SK-N-MC (cell line): ENCODE measurements around the gene MSRB1.

ENCODE experiments used
- DNase-seq: peaks from one replicate; pipeline ENCODE4 v3.0.0-alpha.2; 2011; ENCODE audit warnings: low read depth, low spot score
- H3K27ac ChIP-seq: fragments of 200-600 bp; sonication (generic); 2 replicates; pipeline ENCODE4 v1.5.1; 2016; ENCODE audit warnings: mixed run types
- H3K36me3 ChIP-seq: fragments of 200-600 bp; sonication (generic); 2 replicates; pipeline ENCODE4 v1.6.1; 2017; ENCODE audit warnings: antibody characterized with exemption, low read length, mixed read lengths; ENCODE audit not compliant: insufficient read depth
- H3K4me3 ChIP-seq: fragments of 200-600 bp; sonication (generic); 2 replicates; pipeline ENCODE4 v1.5.1; 2016
- H3K9ac ChIP-seq: fragments of 200-600 bp; sonication (generic); 2 replicates; pipeline ENCODE4 v1.8.0; 2017; ENCODE audit warnings: mixed run types, mixed read lengths; ENCODE audit not compliant: insufficient read length
- H3K9me3 ChIP-seq: fragments of 200-600 bp; sonication (generic); 2 replicates; pipeline ENCODE4 v1.6.1; 2017; ENCODE audit warnings: low read depth, mild to moderate bottlenecking, antibody characterized with exemption, low read length, moderate library complexity, mixed read lengths
- EZH2 ChIP-seq: fragments of 200-600 bp; sonication (generic); IDR thresholded peaks from one replicate; pipeline ENCODE4 v1.6.1; 2017; ENCODE audit warnings: antibody characterized with exemption
- FOXP2 ChIP-seq: optimal IDR thresholded peaks from 2 replicates; pipeline ENCODE3; 2011; ENCODE audit warnings: mild to moderate bottlenecking, moderate library complexity; ENCODE audit not compliant: insufficient read depth; ENCODE audit errors: extremely low read length, control extremely low read depth
- POLR2AphosphoS5 ChIP-seq: IDR thresholded peaks from 2 replicates; pipeline ENCODE4 v1.6.1; 2012; ENCODE audit warnings: mild to moderate bottlenecking, low read depth, low read length, borderline replicate concordance

The MSRB1 gene

DNA sequence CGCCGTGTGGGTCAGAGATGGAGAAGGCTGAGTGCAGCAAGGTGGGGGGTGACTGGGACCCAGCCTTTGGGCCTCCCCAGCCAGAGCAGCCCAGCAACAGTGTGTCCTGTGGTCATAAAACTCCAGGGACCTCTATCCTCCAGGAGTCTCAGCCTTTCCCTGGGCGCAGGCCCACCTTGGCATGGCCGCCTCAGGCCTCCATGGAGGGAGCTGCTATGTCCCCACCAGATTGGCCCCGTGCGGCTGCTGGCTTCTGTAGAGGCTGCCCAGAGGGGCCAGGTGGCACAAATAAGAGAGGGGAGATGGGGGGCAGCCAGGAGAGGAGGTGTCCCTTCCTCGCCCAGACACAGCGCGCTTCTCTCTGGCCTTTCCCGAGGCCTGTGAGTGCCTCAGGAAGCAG, 44.2 kb upstream of the MSRB1 start:
- H3K27ac ChIP-seq = no peak overlapping the region
- H3K36me3 ChIP-seq = no peaks in the 10 kb centered on the region
- H3K9me3 ChIP-seq = no peaks in the 10 kb centered on the region
- DNase-seq = no peak
- no peak for TF ChIP-seq EZH2
- TF ChIP-seq POLR2AphosphoS5 = no peak
- TF ChIP-seq FOXP2 = no peak
- H3K9ac ChIP-seq = no peak overlapping the region
- no peak overlapping the region for H3K4me3 ChIP-seq

DNA sequence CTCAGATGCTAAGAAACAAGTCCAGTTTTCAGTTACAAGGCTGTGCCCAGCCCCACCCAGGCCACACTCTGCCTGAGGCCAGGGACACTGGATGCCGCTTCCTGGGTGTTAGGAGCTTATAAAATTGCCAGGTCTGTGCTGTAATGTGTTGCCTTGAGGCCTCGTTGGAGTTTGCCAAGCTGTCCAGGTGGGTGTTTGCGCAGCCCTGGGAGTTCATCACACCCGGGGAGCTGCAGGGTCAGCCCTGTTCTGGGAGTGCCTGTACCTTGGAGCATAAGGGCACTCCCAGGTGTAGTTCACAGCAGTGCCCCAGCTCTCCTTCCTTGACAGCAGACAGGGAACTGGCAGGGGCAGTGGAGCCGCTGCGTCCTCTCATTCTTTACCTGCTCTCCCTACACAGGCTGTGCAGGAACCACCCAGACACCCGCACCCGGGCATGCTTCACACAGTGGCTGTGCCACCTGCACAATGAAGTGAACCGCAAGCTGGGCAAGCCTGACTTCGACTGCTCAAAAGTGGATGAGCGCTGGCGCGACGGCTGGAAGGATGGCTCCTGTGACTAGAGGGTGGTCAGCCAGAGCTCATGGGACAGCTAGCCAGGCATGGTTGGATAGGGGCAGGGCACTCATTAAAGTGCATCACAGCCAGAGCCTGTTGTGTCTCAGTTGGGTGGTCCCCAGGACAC, 42.6 kb upstream of the MSRB1 start:
- Histone ChIP-seq H3K9me3 (no peaks in the 10 kb centered on the region), H3K4me3 (no peak overlapping the region), H3K36me3 (no peaks in the 10 kb centered on the region), H3K9ac (no peak overlapping the region), H3K27ac (no peak overlapping the region)
- DNase-seq = no peak
- TF ChIP-seq EZH2 (no peak), POLR2AphosphoS5 (no peak), FOXP2 (no peak)

DNA sequence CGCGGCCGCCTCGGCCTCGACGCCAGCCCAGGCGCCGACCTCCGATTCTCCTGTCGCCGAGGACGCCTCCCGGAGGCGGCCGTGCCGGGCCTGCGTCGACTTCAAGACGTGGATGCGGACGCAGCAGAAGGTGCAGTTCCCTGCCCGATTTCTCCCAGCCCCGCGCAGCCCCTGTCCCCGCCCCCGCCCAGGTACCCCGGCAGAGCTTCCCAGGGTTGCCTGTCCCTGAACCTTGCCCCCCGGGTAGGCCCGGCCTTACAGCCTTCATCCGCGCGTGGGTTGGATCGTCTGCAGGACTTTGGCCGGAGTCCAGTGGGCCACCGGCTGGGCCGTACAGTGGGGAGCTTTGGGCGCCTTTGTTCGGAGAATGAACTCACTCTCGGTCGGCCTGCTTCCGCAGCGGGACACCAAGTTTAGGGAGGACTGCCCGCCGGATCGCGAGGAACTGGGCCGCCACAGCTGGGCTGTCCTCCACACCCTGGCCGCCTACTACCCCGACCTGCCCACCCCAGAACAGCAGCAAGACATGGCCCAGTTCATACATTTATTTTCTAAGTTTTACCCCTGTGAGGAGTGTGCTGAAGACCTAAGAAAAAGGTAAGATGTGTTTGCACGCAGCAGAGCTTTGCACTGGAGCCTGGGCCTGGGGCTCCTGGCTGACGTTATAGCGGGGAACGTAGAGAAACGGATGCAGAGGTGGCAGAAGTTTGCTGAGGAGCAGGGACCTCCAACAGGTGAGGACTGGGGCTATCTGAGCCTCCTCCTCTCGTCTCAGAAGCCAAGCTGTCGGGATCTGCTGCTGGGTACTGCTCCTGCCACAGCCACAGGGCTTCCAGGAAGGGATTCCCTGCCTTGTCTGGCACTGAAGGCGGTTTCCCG, 41.6 kb upstream of the MSRB1 start:
- TF ChIP-seq EZH2 (no peak), FOXP2 (no peak), POLR2AphosphoS5 (no peak)
- H3K9ac ChIP-seq = peak overlapping the region; percentile 77
- DNase-seq = no peak
- H3K36me3 ChIP-seq = no peaks in the 10 kb centered on the region
- no peak overlapping the region for H3K27ac ChIP-seq
- H3K9me3 ChIP-seq = no peaks in the 10 kb centered on the region
- H3K4me3 ChIP-seq = peak overlapping the region; percentile 90

DNA sequence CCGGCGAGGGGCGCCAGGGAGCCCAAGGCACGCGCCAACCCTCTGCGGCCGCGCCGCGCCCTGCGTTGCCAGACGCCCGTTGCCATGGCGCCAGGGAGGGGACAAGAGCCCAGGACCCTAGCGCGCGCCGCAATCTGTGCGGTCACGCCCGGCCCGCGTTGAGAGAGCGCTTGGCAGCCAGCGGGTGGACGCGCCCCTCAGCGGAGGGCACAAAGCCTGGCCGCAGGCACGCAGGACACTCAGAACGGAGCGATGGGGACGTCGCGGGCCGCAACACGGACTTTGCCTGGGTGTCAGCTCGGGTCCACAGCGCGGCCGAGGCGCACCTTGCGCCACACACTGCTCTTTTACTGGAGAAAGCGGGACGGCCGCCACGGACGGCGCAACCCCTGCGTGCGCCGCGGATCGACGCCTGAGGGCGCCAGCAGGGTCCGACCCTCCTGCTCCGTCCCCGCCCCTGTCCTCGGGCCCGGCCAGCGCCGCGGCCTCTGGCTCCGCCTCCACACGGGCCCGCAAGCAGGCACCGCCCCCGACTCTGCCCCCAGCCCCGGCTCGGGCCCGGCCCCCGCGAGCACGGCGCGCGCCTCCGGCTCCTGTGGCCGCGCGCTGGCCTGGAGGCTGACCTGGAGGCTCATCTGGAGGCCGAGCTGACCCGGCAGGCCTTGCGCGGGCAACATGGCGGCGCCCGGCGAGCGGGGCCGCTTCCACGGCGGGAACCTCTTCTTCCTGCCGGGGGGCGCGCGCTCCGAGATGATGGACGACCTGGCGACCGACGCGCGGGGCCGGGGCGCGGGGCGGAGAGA, 40.7 kb upstream of the MSRB1 start, which contains the start of gene GFER:
GFER (plus strand) TSS at position 650 of the 803 bp plus-strand sequence; CDS start at position 676, 26 bp downstream.
- TF ChIP-seq FOXP2 (no peak), POLR2AphosphoS5 (no peak), EZH2 (no peak)
- H3K4me3 ChIP-seq = peak within 1 kb of the TSS; percentile 90
- DNase-seq = no peak
- no peaks in the 10 kb centered on the region for H3K9me3 ChIP-seq
- no peak within 1 kb of the TSS for H3K27ac ChIP-seq
- H3K9ac ChIP-seq = peak within 1 kb of the TSS; percentile 77
- no peaks in the 10 kb centered on the region; the same call in 1 of the 2 replicates for H3K36me3 ChIP-seq

DNA sequence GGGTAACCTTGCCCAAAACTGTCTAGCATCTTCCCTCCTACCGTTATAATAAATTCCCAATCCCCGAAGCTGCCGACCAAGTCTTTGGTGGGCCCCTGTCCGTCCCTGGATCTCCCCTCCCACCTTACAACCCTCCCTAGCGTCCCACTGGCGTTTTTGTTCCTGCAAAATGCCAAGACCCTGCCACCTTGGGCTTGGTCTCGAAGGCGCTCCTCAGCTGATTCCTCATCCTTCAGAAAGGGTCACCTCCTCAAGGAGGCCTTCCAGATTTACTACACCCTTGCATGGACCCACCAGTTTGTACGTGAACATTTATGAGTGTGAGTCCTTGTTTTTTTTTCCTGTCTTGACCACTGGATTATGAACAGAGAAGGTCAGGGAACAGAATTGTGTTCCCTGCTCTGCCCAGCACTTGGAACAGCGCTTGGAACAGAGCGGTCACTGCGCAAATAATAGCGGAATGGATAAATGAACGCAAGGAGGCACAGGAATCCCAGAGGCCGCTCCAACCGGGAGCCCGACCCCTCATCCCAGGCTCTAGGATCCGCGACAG, 40.1 kb upstream of the MSRB1 start:
- TF ChIP-seq FOXP2 (no peak), POLR2AphosphoS5 (no peak), EZH2 (no peak)
- peak overlapping the region; percentile 90 for H3K4me3 ChIP-seq
- no peak overlapping the region for H3K9ac ChIP-seq
- H3K9me3 ChIP-seq = no peaks in the 10 kb centered on the region
- H3K36me3 ChIP-seq = peaks cover 6% of the 10 kb centered on the region; the same call in 1 of the 2 replicates
- no peak for DNase-seq
- H3K27ac ChIP-seq = no peak overlapping the region

DNA sequence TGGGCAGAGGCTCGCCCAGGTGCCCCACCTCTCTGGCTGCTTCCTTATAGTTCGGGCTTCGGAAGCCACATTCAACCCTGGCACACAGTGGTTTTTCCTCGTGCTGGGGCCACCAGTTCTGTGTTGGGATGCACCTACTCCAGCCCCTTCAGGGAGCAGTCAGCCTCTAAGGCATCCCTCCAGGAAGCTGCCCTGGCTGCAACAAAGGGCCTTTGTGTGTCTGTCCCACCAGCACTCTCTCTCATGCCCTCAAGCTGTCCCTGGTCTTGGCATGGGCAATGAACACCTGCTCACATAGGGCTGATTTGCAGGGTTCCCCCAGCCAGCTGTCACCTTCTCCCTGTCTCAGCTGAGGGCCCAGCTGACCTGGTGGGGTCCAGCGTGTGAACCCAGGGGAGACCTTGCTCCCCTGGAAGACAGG, 39.0 kb upstream of the MSRB1 start:
- no peak for DNase-seq
- TF ChIP-seq FOXP2 (no peak), POLR2AphosphoS5 (no peak), EZH2 (no peak)
- Histone ChIP-seq H3K36me3 (peaks cover 13% of the 10 kb centered on the region; the same call in 1 of the 2 replicates), H3K9me3 (no peaks in the 10 kb centered on the region), H3K9ac (no peak overlapping the region), H3K27ac (no peak overlapping the region), H3K4me3 (no peak overlapping the region)

DNA sequence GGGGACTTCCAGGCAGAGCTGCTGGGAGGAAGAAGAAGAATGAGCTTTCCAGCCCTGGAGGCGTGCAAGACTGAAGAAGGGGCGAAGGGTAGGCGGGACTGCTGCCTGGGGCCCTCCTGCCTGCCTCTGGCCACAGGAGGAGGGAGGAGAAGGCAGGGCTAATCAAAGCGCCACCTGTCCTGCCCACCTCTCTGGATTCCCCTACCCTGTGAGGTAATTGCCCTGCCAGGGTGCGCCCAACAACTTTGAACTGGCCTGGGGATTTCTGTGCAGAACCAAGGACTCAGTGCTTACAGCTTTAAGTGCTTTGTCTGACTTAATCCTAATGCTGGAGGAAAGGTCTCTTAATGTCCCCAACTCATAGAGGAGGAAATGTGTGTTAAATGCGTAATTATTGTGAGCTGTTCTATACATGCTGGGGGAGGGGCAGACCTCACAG, 38.4 kb upstream of the MSRB1 start, which contains the start of gene NOXO1:
NOXO1 (minus strand) TSS at position 72 of the 439 bp plus-strand sequence. CDS start 290 bp downstream, outside the sequence.
- TF ChIP-seq EZH2 = no peak
- no peak for TF ChIP-seq FOXP2
- TF ChIP-seq POLR2AphosphoS5 = no peak
- Histone ChIP-seq H3K9me3 (no peaks in the 10 kb centered on the region), H3K27ac (no peak within 1 kb of the TSS), H3K9ac (no peak within 1 kb of the TSS), H3K36me3 (peaks cover 18% of the 10 kb centered on the region; the same call in 1 of the 2 replicates), H3K4me3 (no peak within 1 kb of the TSS)
- no peak for DNase-seq
